WTC11 (cell line): ENCODE measurements around the gene ATP11A. TPM values are rescaled to one million over a fixed set of nuclear protein-coding genes. Genes with fewer than 3 reads are reported as not detected.

Experiments used
- ATAC-seq: fragments of 200-7000 bp; cut with Tn5 transposase; 2 replicates; pipeline ENCODE4 v1.10.0; 2021; ENCODE audit warnings: mild to moderate bottlenecking, moderate library complexity
- CTCF ChIA-PET: fragments of 300-600 bp; sonication (Branson Sonifier 250); formaldehyde crosslinking; loops from one replicate; lab custom pipeline; 2021; ENCODE audit warnings: antibody characterized with exemption; lab: Charles Lee
- POLR2A ChIA-PET: fragments of 350-600 bp; sonication (Branson Sonifier 250); formaldehyde crosslinking; loops from one replicate; lab custom pipeline; 2021; ENCODE audit warnings: antibody characterized with exemption; lab: Charles Lee
- DNase-seq: peaks from one replicate; pipeline ENCODE4 v3.0.0; 2021; ENCODE audit warnings: low spot score
- H3K27ac Mint-ChIP-seq: 2 replicates; pipeline ENCODE4 v1.8.0; 2021; ENCODE audit warnings: mixed read lengths
- H3K27me3 Mint-ChIP-seq: 2 replicates; pipeline ENCODE4 v1.8.0; 2021; ENCODE audit warnings: low read depth, mild to moderate bottlenecking, moderate library complexity, mixed read lengths
- H3K36me3 Mint-ChIP-seq: 2 replicates; pipeline ENCODE4 v1.8.0; 2021; ENCODE audit warnings: mixed read lengths
- H3K4me1 Mint-ChIP-seq: 2 replicates; pipeline ENCODE4 v1.8.0; 2022; ENCODE audit warnings: mixed read lengths
- H3K4me3 Mint-ChIP-seq: 2 replicates; pipeline ENCODE4 v1.8.0; 2021; ENCODE audit warnings: mild to moderate bottlenecking, moderate library complexity, mixed read lengths
- H3K9me3 Mint-ChIP-seq: 2 replicates; pipeline ENCODE4 v1.8.0; 2021; ENCODE audit warnings: mixed read lengths
- ATF1 ChIP-seq: sonication (generic); formaldehyde crosslinking; IDR thresholded peaks from 2 replicates; pipeline ENCODE4 v1.8.1; 2023; ENCODE audit warnings: mild to moderate bottlenecking, moderate library complexity, missing genetic modification reagents
- CREB1 ChIP-seq: sonication (generic); formaldehyde crosslinking; IDR thresholded peaks from 2 replicates; pipeline ENCODE4 v1.8.0; 2023; ENCODE audit warnings: mild to moderate bottlenecking, missing genetic modification reagents
- NR1H2 ChIP-seq: sonication (generic); formaldehyde crosslinking; IDR thresholded peaks from 2 replicates; pipeline ENCODE4 v1.9.0; 2021; ENCODE audit warnings: mild to moderate bottlenecking, moderate library complexity, missing genetic modification reagents
- NR2C2 ChIP-seq: sonication (generic); formaldehyde crosslinking; IDR thresholded peaks from 2 replicates; pipeline ENCODE4 v1.8.0; 2022; ENCODE audit warnings: mild to moderate bottlenecking, missing genetic modification reagents
- NR3C1 ChIP-seq: sonication (generic); formaldehyde crosslinking; conservative IDR thresholded peaks from 2 replicates; pipeline ENCODE4 v1.8.1; 2023; ENCODE audit warnings: low read depth, mild to moderate bottlenecking, missing genetic modification reagents
- SMAD4 ChIP-seq: sonication (generic); formaldehyde crosslinking; IDR thresholded peaks from 2 replicates; pipeline ENCODE4 v1.8.0; 2022; ENCODE audit warnings: mild to moderate bottlenecking, missing genetic modification reagents
- ZBTB21 ChIP-seq: sonication (generic); formaldehyde crosslinking; IDR thresholded peaks from 2 replicates; pipeline ENCODE4 v1.8.1; 2023; ENCODE audit warnings: mild to moderate bottlenecking, missing genetic modification reagents, borderline replicate concordance
- ZNF423 ChIP-seq: fragments of 250-450 bp; sonication (Bioruptor Pico); IDR thresholded peaks from 2 replicates; pipeline ENCODE4 v2.1.2; 2022; ENCODE audit warnings: mild to moderate bottlenecking, moderate library complexity
- total RNA-seq: library from RNA; stranded (reverse); gene quantifications from 3 replicates; pipeline ENCODE4 v1.2.3, GENCODE V29; 2021
- TF ChIP-seq, protein P1 (sequence below): sonication (generic); formaldehyde crosslinking; conservative IDR thresholded peaks from 2 replicates; pipeline ENCODE4 v1.8.1; 2023; ENCODE audit warnings: mild to moderate bottlenecking, low read depth, missing genetic modification reagents, moderate library complexity
- TF ChIP-seq, protein P2 (sequence below): fragments of 250-450 bp; sonication (Bioruptor Pico); IDR thresholded peaks from 2 replicates; pipeline ENCODE4 v1.8.0; 2021; ENCODE audit warnings: mild to moderate bottlenecking
- TF ChIP-seq, protein P3 (sequence below): sonication (generic); formaldehyde crosslinking; IDR thresholded peaks from 2 replicates; pipeline ENCODE4 v1.8.0; 2022; ENCODE audit warnings: missing genetic modification reagents
- TF ChIP-seq, protein P4 (sequence below): fragments of 250-450 bp; sonication (Bioruptor Pico); conservative IDR thresholded peaks from 2 replicates; pipeline ENCODE4 v1.9.0; 2021; ENCODE audit warnings: mild to moderate bottlenecking
- TF ChIP-seq, protein P5 (sequence below): sonication (generic); formaldehyde crosslinking; IDR thresholded peaks from 2 replicates; pipeline ENCODE4 v1.8.0; 2022; ENCODE audit warnings: mild to moderate bottlenecking, missing genetic modification reagents

Gene ATP11A
- total RNA-seq, 1 experiment from 2014 or later: 100 TPM

DNA sequence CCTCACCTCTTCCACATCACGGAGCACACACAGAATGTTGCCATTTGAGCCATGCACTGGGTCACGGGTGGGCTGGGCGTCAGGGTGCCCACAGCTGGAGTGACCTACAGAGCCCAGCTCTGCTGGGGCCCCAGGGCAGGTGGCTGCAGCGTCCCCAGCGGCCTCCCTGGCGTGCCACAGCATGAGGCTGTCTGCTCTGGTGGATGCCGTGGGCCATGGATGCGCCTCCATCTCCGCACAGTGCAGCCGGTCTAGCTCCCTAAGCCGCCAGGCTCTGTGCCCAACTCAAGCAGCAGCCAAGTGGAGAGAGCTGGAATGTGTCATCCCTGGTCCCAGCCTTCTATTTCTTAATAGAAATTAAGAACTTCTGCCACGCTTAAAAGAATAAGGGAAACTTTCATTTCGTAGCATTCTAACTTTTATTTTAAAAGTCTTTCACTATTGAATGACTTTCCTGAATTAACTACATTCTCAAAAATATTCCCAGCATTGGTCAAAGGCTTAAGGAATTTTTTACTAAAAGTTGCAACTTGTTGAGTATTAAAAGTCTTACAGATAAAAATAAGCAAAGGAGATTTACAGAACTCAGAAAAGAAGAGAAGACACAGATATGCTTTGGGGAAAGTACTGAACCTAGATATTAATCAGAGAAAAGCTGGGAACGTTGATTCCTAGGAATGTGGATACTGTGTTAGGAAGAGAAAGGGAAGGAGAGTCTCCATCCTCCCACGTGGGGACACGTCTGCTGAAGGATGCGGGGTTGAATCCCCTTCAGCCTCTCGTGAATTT is 59.3 kb downstream of the ATP11A start:
- Mint-ChIP-seq H3K27ac (peak overlapping the region; percentile 70), H3K4me1 (peaks cover 46% of the 10 kb centered on the region), H3K27me3 (no peaks in the 10 kb centered on the region), H3K36me3 (no peaks in the 10 kb centered on the region), H3K4me3 (no peak overlapping the region), H3K9me3 (no peaks in the 10 kb centered on the region)
- CTCF ChIA-PET: interaction anchor here (0.7 kb wide), 1 partner anchor 60 kb away, joined by 3 read pairs; no protein-coding TSS in a partner anchor
- TF ChIP-seq, protein P1, sequence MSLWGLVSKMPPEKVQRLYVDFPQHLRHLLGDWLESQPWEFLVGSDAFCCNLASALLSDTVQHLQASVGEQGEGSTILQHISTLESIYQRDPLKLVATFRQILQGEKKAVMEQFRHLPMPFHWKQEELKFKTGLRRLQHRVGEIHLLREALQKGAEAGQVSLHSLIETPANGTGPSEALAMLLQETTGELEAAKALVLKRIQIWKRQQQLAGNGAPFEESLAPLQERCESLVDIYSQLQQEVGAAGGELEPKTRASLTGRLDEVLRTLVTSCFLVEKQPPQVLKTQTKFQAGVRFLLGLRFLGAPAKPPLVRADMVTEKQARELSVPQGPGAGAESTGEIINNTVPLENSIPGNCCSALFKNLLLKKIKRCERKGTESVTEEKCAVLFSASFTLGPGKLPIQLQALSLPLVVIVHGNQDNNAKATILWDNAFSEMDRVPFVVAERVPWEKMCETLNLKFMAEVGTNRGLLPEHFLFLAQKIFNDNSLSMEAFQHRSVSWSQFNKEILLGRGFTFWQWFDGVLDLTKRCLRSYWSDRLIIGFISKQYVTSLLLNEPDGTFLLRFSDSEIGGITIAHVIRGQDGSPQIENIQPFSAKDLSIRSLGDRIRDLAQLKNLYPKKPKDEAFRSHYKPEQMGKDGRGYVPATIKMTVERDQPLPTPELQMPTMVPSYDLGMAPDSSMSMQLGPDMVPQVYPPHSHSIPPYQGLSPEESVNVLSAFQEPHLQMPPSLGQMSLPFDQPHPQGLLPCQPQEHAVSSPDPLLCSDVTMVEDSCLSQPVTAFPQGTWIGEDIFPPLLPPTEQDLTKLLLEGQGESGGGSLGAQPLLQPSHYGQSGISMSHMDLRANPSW (CRISPR knock-in tag): no peak
- no peak for TF ChIP-seq ZBTB21 (CRISPR knock-in tag)
- no peak for TF ChIP-seq SMAD4 (CRISPR knock-in tag)
- no peak for TF ChIP-seq NR3C1
- TF ChIP-seq, protein P2, sequence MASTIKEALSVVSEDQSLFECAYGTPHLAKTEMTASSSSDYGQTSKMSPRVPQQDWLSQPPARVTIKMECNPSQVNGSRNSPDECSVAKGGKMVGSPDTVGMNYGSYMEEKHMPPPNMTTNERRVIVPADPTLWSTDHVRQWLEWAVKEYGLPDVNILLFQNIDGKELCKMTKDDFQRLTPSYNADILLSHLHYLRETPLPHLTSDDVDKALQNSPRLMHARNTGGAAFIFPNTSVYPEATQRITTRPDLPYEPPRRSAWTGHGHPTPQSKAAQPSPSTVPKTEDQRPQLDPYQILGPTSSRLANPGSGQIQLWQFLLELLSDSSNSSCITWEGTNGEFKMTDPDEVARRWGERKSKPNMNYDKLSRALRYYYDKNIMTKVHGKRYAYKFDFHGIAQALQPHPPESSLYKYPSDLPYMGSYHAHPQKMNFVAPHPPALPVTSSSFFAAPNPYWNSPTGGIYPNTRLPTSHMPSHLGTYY (CRISPR knock-in tag): no peak
- TF ChIP-seq CREB1: no peak
- no peak for TF ChIP-seq ZNF423 (CRISPR knock-in tag)
- TF ChIP-seq, protein P3, sequence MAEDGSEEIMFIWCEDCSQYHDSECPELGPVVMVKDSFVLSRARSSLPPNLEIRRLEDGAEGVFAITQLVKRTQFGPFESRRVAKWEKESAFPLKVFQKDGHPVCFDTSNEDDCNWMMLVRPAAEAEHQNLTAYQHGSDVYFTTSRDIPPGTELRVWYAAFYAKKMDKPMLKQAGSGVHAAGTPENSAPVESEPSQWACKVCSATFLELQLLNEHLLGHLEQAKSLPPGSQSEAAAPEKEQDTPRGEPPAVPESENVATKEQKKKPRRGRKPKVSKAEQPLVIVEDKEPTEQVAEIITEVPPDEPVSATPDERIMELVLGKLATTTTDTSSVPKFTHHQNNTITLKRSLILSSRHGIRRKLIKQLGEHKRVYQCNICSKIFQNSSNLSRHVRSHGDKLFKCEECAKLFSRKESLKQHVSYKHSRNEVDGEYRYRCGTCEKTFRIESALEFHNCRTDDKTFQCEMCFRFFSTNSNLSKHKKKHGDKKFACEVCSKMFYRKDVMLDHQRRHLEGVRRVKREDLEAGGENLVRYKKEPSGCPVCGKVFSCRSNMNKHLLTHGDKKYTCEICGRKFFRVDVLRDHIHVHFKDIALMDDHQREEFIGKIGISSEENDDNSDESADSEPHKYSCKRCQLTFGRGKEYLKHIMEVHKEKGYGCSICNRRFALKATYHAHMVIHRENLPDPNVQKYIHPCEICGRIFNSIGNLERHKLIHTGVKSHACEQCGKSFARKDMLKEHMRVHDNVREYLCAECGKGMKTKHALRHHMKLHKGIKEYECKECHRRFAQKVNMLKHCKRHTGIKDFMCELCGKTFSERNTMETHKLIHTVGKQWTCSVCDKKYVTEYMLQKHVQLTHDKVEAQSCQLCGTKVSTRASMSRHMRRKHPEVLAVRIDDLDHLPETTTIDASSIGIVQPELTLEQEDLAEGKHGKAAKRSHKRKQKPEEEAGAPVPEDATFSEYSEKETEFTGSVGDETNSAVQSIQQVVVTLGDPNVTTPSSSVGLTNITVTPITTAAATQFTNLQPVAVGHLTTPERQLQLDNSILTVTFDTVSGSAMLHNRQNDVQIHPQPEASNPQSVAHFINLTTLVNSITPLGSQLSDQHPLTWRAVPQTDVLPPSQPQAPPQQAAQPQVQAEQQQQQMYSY (CRISPR knock-in tag): no peak
- no peak for TF ChIP-seq ATF1 (CRISPR knock-in tag)
- no peak for TF ChIP-seq NR2C2 (CRISPR knock-in tag)
- ATAC-seq (no peak), DNase-seq (no peak)
- POLR2A ChIA-PET: no interaction called here

DNA sequence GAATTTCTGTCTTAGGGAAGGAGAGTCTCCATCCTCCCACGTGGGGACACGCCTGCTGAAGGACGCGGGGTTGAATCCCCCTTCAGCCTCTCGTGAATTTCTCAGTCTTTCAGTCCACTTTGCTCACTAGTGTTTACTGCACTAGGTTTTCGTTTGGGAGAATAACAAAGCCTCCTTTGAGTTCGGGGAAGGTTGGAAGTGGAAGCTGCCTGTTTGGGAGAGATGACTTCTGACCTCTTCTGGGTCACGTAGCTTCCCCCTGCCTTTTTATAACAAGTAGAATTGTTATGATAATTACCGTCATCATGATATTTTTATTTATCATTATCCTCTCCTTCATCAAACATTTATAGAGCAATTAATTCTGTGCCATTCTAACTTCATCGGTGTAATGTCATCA is 60.7 kb downstream of the ATP11A start:
- Mint-ChIP-seq H3K27me3 (no peaks in the 10 kb centered on the region), H3K27ac (peak overlapping the region; percentile 72; the same call in 1 of the 2 replicates), H3K36me3 (no peaks in the 10 kb centered on the region), H3K9me3 (no peaks in the 10 kb centered on the region), H3K4me3 (no peak overlapping the region), H3K4me1 (peaks cover 39% of the 10 kb centered on the region)
- CTCF ChIA-PET: no interaction called here
- DNase-seq: no peak
- TF ChIP-seq, protein P4, sequence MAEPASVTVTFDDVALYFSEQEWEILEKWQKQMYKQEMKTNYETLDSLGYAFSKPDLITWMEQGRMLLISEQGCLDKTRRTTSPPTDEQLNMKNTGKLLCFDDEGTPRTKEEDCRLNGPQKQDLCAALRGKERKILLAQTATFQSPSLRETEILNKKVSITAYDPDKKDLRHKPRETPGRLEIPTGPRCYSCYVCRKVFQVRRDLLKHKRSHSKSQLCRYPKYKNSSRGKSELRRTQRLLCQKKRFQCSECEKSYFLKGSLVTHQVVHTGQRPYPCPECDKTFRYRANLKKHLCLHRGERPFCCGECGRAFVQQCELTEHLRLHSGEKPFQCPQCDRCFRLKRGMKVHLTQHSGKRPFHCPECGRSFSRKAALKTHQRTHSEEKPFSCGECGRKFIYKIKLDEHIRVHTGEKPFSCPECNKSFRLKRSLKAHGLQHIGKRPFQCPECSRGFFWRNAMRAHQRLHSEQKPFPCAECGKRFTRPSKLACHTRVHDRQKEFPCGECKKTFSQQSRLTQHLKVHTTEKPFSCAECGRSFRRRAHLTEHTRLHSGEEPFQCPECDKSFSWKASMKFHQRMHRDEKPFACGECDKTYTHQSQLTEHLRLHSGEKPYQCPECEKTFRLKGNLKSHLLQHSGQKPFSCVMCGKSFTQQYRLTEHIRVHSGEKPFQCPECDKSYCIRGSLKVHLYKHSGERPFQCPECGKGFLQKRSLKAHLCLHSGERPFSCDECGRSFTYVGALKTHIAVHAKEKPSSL (CRISPR knock-in tag): no peak
- no peak for TF ChIP-seq NR1H2 (CRISPR knock-in tag)
- TF ChIP-seq, protein P1 (CRISPR knock-in tag): no peak
- TF ChIP-seq, protein P5, sequence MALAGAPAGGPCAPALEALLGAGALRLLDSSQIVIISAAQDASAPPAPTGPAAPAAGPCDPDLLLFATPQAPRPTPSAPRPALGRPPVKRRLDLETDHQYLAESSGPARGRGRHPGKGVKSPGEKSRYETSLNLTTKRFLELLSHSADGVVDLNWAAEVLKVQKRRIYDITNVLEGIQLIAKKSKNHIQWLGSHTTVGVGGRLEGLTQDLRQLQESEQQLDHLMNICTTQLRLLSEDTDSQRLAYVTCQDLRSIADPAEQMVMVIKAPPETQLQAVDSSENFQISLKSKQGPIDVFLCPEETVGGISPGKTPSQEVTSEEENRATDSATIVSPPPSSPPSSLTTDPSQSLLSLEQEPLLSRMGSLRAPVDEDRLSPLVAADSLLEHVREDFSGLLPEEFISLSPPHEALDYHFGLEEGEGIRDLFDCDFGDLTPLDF: no peak
- TF ChIP-seq, protein P3 (CRISPR knock-in tag): no peak
- POLR2A ChIA-PET: no interaction called here
- no peak for ATAC-seq
